ENCODE data around the gene DPH7. TPM values are rescaled to one million over a fixed set of nuclear protein-coding genes. Genes with fewer than 3 reads are reported as not detected.

The DPH7 gene
- total and polyA plus RNA-seq, 2 of the 8 experiments (the other 6 are each of a cell fraction or from before 2014, with no cell fraction given), result 44.6 to 45.5 TPM

GRCh38 chr9:137613738-137614523, 35.2 kb upstream of the DPH7 start (continued):
- TF ChIP-seq BCL11A (IDR thresholded peaks at IDR 0.05; ENCODE audit: low read depth in 2 of 2, low read length in 2 of 2), result no peak
- TF ChIP-seq SIRT6 (IDR thresholded peaks at IDR 0.05; ENCODE audit: low read length), result no peak
- no peak for TF ChIP-seq TBP (IDR thresholded peaks at IDR 0.05; ENCODE audit: low read depth, low read length)
